C4-2B (cell line): Measurements from ENCODE around the gene GRK2.

Experiments used
- H3K27ac ChIP-seq: fragments of 450-650 bp; 2 replicates; pipeline ENCODE4 v1.5.1; 2017
- ZFX ChIP-seq: fragments of 450-650 bp; IDR thresholded peaks from 2 replicates; pipeline ENCODE4 v1.6.1; 2017
- TF ChIP-seq, protein P1 (sequence below): fragments of 450-650 bp; conservative IDR thresholded peaks from 2 replicates; pipeline ENCODE4 v1.5.1; 2017; ENCODE audit warnings: mild to moderate bottlenecking

GRK2 gene

GRCh38 chr11:67273260-67273990, 7.2 kb downstream of the GRK2 start:
- peak overlapping the region; percentile 95 for H3K27ac ChIP-seq
- TF ChIP-seq, protein P1, sequence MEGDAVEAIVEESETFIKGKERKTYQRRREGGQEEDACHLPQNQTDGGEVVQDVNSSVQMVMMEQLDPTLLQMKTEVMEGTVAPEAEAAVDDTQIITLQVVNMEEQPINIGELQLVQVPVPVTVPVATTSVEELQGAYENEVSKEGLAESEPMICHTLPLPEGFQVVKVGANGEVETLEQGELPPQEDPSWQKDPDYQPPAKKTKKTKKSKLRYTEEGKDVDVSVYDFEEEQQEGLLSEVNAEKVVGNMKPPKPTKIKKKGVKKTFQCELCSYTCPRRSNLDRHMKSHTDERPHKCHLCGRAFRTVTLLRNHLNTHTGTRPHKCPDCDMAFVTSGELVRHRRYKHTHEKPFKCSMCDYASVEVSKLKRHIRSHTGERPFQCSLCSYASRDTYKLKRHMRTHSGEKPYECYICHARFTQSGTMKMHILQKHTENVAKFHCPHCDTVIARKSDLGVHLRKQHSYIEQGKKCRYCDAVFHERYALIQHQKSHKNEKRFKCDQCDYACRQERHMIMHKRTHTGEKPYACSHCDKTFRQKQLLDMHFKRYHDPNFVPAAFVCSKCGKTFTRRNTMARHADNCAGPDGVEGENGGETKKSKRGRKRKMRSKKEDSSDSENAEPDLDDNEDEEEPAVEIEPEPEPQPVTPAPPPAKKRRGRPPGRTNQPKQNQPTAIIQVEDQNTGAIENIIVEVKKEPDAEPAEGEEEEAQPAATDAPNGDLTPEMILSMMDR = no peak
- TF ChIP-seq ZFX = no peak

DNA sequence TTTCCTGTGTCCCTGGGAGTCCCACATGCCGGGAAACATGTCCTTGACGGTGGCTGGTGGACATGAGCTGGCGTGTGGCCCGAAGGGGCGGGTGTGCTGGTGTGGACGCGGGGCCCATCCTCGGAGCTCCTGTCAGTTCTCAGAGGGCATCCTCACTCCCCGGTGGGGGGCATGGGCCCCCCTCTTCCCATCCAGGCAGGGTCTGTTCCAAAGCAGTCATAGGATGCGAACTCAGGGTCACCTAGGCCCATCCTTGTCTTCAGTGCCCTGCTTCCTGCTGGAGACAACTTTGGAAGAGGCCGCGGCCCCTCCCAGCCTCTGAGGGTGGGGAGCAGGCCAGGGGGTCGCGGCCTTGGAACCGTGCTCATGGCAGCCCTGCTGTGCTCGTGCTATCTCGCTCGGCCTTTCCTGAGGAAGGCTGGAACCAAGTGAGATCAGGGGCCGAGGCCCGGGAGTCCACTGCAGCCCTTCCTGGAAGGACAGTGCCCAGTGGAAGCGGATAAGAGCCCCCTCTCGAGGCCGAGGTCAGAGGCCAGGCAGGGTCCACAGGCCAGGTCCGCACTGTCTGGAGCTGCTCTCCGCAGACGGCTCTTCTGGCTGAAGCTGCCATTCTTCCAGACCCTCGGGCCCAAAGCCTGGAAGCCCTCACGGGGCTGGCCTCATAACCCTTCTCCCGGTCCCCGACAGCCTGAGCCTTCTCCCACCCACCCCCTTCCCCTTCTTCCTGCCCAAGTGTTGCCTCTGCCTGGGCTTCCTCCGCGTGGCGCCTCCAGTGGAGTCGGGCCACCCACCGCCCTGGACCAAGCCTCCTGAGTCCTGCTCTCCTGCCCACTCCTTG, 8.7 kb downstream of the GRK2 start:
- no peak overlapping the region for H3K27ac ChIP-seq
- TF ChIP-seq ZFX = no peak
- TF ChIP-seq, protein P1 = no peak

DNA sequence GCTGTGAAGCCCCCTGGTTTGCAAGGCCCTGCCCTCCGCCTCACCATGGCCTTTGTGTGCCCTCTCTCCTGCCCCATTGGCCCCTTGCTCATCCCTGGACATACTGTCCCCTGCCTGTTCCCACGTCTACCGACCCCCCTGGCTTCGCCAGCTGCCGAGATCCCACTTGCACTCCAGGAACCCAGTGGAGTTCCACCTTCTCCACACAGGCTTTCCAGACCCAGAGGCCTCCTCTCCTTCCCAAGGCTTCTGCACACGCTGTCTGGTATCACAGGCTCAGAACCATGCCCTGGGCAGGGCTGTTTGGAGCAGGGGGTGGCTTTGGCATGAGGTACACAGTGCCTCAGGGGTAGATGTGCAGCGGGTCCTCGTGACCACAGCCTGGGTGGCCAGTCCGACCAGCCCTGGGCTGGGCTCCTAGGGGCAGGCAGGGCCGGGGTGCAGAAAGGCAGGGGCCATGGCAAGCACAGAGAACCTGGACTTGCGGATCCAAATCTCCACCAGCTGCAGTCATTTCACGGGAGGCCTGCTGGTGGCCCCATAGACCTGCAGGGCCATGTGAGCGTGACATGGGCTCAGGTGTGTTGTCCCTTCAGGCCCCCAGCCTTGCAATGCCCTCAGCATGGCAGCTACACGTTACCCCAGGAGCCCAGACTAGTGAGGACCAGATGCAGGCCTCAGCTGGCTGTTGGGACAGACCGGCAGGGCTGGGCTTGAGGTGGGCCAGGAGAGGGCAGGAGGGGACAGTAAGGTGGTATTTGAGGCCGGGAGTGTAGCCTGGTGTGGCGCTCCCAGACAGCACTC, 9.5 kb downstream of the GRK2 start:
- TF ChIP-seq, protein P1 = no peak
- TF ChIP-seq ZFX = no peak
- no peak overlapping the region for H3K27ac ChIP-seq

DNA sequence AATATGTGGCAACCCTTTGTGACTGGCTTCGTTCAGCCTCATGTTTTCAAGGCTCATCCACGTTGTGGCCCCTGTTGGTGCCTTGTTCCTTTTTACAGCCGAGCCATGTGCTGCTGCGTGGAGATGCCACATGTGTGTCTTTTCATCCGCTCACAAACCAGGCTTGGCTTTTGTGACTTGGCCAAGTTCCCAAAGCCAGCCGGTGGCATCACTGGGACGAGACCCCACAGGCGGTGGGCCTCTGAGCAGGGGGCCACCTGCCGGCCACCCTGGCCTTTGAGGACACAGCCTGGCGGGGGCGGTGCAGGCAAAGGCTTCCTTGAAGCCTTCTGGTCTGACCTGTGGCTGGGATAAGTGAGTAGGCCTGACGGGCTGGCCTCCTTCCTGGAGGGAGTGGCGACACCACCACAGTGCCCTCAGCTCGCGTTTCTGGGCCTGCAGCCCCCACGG, 10.5 kb downstream of the GRK2 start:
- no peak overlapping the region for H3K27ac ChIP-seq

DNA sequence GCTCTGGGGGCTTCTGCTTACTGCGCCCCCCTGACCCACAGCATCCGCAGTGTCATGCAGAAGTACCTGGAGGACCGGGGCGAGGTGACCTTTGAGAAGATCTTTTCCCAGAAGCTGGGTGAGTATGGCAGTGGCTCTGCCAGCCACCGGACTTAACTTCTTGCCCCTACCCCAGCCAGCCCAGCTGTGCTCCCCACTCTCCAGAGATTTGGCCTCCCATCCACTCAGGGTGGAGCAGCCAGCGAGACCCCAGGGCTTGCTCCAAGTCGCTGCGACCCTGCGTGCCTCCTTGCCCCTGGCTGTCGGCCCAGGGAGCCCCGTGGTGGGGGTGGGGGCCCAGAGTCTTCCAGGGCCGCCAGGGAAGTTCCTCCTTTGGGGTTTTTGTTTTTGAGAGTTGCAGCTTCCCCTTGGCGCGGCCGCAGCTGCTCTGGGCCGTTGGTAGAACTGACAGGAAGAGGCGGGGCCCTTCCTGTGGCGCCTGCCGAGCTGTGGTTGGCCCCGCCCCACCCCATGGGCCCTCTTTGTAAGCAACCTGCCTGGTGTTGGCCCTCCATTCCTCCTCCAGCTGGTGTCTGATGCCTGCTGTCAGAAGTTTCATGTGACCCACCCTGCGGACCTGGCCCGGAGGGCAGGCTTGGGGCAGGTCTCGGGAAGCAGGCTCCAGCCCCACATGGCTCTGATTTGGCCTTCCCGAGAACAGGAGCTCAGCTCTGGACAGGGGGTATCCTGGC, 11.1 kb downstream of the GRK2 start:
- TF ChIP-seq, protein P1 = no peak
- no peak for TF ChIP-seq ZFX
- no peak overlapping the region for H3K27ac ChIP-seq

More for the DNA sequence above, 10.5 kb downstream of the GRK2 start:
- TF ChIP-seq, protein P1 = no peak
- TF ChIP-seq ZFX = no peak

GRCh38 chr11:67278135-67278938, 12.1 kb downstream of the GRK2 start:
- TF ChIP-seq ZFX = no peak
- TF ChIP-seq, protein P1 = no peak
- H3K27ac ChIP-seq = no peak overlapping the region
